Neural crest cell (in vitro differentiated cells): ENCODE data around the gene WDR59. TPM values are rescaled to one million over a fixed set of nuclear protein-coding genes. Genes with fewer than 3 reads are reported as not detected.

Experiments used
- DNase-seq: peaks from one replicate; pipeline ENCODE4 v3.0.0; 2021; ENCODE audit warnings: low read depth, mixed read lengths, low spot score
- H3K27ac Mint-ChIP-seq: one replicate; pipeline ENCODE4 v1.8.0; 2021; ENCODE audit warnings: mild to moderate bottlenecking, mixed read lengths; ENCODE audit not compliant: unreplicated experiment
- H3K27me3 Mint-ChIP-seq: 2 replicates; pipeline ENCODE4 v1.8.0; 2021; ENCODE audit warnings: low read depth, mild to moderate bottlenecking, mixed read lengths
- H3K36me3 Mint-ChIP-seq: 2 replicates; pipeline ENCODE4 v1.8.0; 2021; ENCODE audit warnings: low read depth, mild to moderate bottlenecking, mixed read lengths
- H3K4me1 Mint-ChIP-seq: 2 replicates; pipeline ENCODE4 v1.8.0; 2021; ENCODE audit warnings: mixed read lengths
- H3K4me3 Mint-ChIP-seq: one replicate; pipeline ENCODE4 v1.8.0; 2021; ENCODE audit warnings: mild to moderate bottlenecking, mixed read lengths
- H3K9me3 Mint-ChIP-seq: 2 replicates; pipeline ENCODE4 v1.8.0; 2021; ENCODE audit warnings: mixed read lengths
- total RNA-seq: library from RNA; stranded (reverse); gene quantifications from 2 replicates; pipeline ENCODE4 v1.2.1, GENCODE V29; 2021
- TF ChIP-seq, protein P1 (sequence below): fragments of 200-600 bp; sonication (generic); conservative IDR thresholded peaks from 2 replicates; pipeline ENCODE4 v1.5.0; 2021; ENCODE audit warnings: antibody characterized with exemption, mild to moderate bottlenecking

WDR59 gene
- total RNA-seq, 1 donor from 2014 or later, result 85.3 TPM

DNA sequence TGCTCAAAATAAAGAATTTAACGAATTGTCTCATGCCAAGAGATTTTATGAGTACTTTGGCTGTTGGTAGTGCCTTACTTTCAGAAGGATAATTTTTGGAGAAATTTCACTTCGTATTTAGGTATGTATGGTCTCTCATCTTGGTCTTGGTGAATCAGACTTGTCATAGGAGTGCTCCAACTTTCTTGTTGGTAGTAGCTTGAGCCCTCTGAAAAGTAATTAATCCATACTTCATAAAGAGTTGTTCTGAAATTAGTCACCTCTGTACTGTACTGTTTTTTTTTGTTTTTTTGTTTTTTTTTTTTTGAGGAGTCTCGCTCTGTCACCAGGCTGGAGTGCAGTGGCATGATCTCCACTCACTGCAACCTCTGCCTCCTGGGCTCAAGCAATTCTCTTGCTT is 25.5 kb upstream of the WDR59 start:
- Mint-ChIP-seq H3K36me3 (peaks cover 7% of the 10 kb centered on the region), H3K9me3 (no peaks in the 10 kb centered on the region), H3K27ac (no peak overlapping the region), H3K27me3 (no peaks in the 10 kb centered on the region), H3K4me3 (no peak overlapping the region), H3K4me1 (peaks cover 18% of the 10 kb centered on the region)
- DNase-seq, result no peak
- TF ChIP-seq, protein P1, sequence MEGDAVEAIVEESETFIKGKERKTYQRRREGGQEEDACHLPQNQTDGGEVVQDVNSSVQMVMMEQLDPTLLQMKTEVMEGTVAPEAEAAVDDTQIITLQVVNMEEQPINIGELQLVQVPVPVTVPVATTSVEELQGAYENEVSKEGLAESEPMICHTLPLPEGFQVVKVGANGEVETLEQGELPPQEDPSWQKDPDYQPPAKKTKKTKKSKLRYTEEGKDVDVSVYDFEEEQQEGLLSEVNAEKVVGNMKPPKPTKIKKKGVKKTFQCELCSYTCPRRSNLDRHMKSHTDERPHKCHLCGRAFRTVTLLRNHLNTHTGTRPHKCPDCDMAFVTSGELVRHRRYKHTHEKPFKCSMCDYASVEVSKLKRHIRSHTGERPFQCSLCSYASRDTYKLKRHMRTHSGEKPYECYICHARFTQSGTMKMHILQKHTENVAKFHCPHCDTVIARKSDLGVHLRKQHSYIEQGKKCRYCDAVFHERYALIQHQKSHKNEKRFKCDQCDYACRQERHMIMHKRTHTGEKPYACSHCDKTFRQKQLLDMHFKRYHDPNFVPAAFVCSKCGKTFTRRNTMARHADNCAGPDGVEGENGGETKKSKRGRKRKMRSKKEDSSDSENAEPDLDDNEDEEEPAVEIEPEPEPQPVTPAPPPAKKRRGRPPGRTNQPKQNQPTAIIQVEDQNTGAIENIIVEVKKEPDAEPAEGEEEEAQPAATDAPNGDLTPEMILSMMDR, result no peak

DNA sequence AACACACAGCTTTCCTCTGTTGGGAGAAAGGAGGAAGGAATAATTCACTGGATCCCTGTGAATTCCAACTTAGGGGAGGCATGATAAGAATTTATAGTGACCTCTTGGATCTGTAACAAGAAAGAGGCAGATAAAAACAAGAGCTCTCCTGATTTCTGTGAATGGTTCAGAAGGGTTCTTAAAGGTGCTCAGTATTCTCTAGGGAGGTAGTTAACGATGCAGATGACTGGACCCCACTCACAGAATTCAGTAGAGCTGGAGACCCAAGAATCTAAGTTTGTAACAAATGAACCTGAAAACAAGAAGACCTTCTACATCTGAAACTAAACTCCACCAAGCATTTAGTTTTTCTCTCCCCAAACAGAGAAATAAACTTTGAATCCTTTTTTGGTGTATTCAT is 22.5 kb upstream of the WDR59 start:
- H3K4me3 Mint-ChIP-seq, result no peak overlapping the region
- H3K27me3 Mint-ChIP-seq, result no peaks in the 10 kb centered on the region
- H3K9me3 Mint-ChIP-seq, result no peaks in the 10 kb centered on the region
- H3K27ac Mint-ChIP-seq, result no peak overlapping the region
- H3K36me3 Mint-ChIP-seq, result peaks cover 7% of the 10 kb centered on the region
- DNase-seq, result no peak
- H3K4me1 Mint-ChIP-seq, result peaks cover 14% of the 10 kb centered on the region
- TF ChIP-seq, protein P1, result no peak

DNA sequence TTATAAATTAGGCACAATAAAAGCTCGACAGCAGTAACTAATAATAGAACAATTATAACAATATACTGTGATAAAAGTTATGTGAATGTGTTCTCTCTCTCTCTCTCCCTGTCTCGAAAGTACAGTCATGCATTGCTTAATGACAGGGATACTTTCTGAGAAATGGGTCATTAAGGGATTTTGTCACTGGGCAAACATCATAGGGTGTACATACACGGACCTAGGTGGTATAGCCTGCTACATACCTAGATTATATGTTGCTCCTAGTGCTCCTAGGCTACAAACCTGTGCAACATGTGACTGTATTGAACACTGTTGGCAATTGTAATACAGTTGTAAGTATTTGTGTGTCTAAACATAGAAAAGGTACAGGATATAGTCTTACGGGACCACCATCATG is 20.8 kb upstream of the WDR59 start:
- H3K36me3 Mint-ChIP-seq, result peaks cover 7% of the 10 kb centered on the region
- no peak for DNase-seq

DNA sequence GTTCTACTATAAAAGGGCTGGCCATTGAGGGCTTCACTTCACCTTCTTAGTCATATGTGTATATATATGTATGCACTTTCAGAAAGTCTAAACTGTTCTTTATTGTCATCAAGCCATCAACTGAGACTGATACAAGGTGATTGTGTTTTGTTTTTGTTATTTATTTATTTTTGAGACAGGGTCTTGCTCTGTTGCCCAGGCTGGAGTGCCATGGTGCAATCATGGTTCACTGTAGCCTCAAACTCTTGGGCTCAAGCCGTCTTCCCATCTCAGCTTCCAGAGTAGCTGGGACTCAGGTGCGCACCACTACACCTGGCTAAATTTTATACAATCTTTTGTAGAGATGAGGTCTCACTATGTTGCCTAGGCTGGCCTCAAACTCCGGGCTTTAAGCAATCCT is 19.5 kb upstream of the WDR59 start:
- Mint-ChIP-seq H3K27ac (no peak overlapping the region), H3K9me3 (no peaks in the 10 kb centered on the region), H3K4me3 (peak overlapping the region; percentile 67), H3K27me3 (no peaks in the 10 kb centered on the region), H3K36me3 (peaks cover 7% of the 10 kb centered on the region), H3K4me1 (peaks cover 27% of the 10 kb centered on the region)
- DNase-seq, result no peak
- TF ChIP-seq, protein P1, result no peak

More for the DNA sequence above, 20.8 kb upstream of the WDR59 start:
- no peak overlapping the region for H3K4me3 Mint-ChIP-seq
- no peaks in the 10 kb centered on the region for H3K27me3 Mint-ChIP-seq
- no peaks in the 10 kb centered on the region for H3K9me3 Mint-ChIP-seq
- peaks cover 19% of the 10 kb centered on the region for H3K4me1 Mint-ChIP-seq
- H3K27ac Mint-ChIP-seq, result no peak overlapping the region
- TF ChIP-seq, protein P1, result no peak

DNA sequence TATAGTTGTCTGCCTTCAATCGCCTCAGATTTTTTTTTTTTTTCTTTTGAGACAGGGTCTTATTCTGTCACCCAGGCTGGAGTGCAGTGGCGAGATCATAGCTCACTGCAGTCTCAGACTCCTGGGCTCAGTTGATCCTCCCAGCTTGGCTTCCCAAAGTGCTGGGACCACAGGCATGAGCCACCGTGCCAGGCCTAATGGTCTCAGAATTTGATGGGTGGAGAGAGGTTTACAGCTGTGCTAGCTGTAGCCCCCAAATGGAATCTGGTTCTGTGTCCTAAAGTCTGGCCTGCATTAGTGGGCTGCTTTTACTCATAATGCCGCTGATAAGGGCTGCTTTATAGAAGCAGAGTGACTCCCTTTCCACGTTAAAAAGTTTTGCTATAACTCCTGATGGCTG is 19.0 kb upstream of the WDR59 start:
- Mint-ChIP-seq H3K36me3 (peaks cover 5% of the 10 kb centered on the region), H3K27ac (no peak overlapping the region), H3K4me3 (peak overlapping the region; percentile 67), H3K9me3 (no peaks in the 10 kb centered on the region), H3K27me3 (no peaks in the 10 kb centered on the region), H3K4me1 (peaks cover 27% of the 10 kb centered on the region)
- no peak for DNase-seq
- TF ChIP-seq, protein P1, result no peak

DNA sequence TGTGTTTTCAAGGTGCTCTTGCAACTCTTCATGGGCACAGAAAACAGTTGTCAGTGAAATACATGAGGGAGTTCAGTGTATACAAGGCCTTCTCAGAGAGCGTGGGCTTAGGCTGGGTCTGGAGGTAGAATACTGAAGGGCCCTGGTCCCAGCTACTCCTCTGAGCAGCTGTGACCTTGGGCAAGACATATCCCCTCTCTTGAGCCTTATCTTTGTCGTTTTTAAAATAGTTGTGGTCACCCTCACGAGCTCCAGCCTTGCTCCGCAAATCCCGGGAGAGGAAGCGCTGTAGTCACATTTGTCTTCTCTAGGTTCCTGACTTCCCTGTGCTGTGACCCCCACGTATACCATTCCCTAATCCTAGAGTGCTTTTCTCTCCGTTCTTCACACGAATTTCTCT is 17.6 kb upstream of the WDR59 start:
- DNase-seq, result no peak
- H3K36me3 Mint-ChIP-seq, result peaks cover 2% of the 10 kb centered on the region
- no peak overlapping the region for H3K27ac Mint-ChIP-seq
- peaks cover 34% of the 10 kb centered on the region for H3K4me1 Mint-ChIP-seq
- peak overlapping the region; percentile 53 for H3K4me3 Mint-ChIP-seq
- no peaks in the 10 kb centered on the region for H3K9me3 Mint-ChIP-seq
- TF ChIP-seq, protein P1, result no peak
- H3K27me3 Mint-ChIP-seq, result peaks cover 2% of the 10 kb centered on the region
